Erythroblast (primary cell): ENCODE data around the gene TRIM60.

Experiments used
- GATA1 ChIP-seq: IDR thresholded peaks from 2 replicates; pipeline ENCODE4 v1.6.1; 2011; ENCODE audit warnings: low read depth, mild to moderate bottlenecking, control low read depth, low read length, moderate library complexity
- POLR2A ChIP-seq: IDR thresholded peaks from 2 replicates; pipeline ENCODE4 v1.6.1; 2011; ENCODE audit warnings: mild to moderate bottlenecking, low read length

DNA sequence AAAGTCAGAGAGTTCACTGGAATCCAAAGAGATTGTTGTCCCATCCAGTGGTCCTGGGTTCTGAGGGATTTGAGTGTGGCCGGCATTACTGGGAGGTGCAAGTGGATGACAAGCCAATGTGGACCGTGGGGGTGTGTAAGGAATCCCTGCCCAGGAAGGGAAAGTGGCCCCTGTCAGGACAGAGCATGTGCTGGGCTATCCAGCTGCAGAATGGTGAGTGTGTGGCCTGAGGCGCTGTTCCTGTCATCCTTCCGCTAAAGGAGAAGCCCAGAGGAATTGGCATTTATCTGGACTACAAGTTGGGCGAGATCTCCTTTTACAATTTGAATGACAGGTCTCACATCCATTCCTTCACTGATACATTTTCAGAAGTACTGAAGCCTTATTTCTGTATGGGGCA is 20.4 kb upstream of the TRIM60 start:
- TF ChIP-seq POLR2A (no peak), GATA1 (no peak)
